ENCODE results near the gene CLDN2.

Gene CLDN2

GRCh38 chrX:106976416-106976815, 56.2 kb downstream of the CLDN2 start:
- FAIRE-seq: no peak
- DNase-seq (ENCODE audit: insufficient read length, low spot score): no peak
- TF ChIP-seq POLR2AphosphoS5 (IDR thresholded peaks at IDR 0.05; ENCODE audit: low read depth, low read length) (no peak), TAF1 (IDR thresholded peaks at IDR 0.05; ENCODE audit: low read depth, low read length) (no peak), POLR2A (IDR thresholded peaks at IDR 0.05; ENCODE audit: low read depth, low read length) (no peak), POU2F2 (IDR thresholded peaks at IDR 0.05; ENCODE audit: low read depth, low read length) (no peak), SPI1 (IDR thresholded peaks at IDR 0.05; ENCODE audit: low read depth, low read length) (no peak), PAX5 (IDR thresholded peaks at IDR 0.05; ENCODE audit: insufficient read depth, low read length, severe bottlenecking) (no peak)
